ENCODE data around the gene ALPG.
"Not testable (repeated sequence)": the region's sequence is repeated elsewhere in the genome, so short reads cannot be mapped to it uniquely, and the experiment has no call there.

DNA sequence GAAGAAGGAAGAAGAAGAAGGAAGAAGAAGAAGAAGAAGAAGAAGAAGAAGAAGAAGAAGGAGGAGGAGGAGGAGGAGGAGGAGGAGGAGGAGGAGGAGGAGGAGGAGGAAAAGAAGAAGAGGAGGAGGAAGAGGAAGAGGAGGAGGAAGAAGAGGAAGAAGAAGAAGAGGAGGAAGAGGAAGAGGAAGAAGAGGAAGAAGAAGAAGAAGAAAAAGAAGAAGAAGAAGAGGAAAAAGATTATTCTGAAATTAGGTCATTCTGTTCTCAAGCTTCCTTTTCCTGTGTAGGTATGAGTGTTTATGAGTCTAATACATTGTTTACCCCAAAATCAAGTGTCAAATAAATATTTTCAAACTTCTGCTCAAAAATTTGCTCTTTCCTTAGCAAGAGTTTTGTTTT, 21.6 kb upstream of the ALPG start:
- not testable (repeated sequence) for TF ChIP-seq POLR2AphosphoS5 (IDR thresholded peaks at IDR 0.05); POLR2A (IDR thresholded peaks at IDR 0.05; ENCODE audit: low read depth)
- TF ChIP-seq, protein P1, sequence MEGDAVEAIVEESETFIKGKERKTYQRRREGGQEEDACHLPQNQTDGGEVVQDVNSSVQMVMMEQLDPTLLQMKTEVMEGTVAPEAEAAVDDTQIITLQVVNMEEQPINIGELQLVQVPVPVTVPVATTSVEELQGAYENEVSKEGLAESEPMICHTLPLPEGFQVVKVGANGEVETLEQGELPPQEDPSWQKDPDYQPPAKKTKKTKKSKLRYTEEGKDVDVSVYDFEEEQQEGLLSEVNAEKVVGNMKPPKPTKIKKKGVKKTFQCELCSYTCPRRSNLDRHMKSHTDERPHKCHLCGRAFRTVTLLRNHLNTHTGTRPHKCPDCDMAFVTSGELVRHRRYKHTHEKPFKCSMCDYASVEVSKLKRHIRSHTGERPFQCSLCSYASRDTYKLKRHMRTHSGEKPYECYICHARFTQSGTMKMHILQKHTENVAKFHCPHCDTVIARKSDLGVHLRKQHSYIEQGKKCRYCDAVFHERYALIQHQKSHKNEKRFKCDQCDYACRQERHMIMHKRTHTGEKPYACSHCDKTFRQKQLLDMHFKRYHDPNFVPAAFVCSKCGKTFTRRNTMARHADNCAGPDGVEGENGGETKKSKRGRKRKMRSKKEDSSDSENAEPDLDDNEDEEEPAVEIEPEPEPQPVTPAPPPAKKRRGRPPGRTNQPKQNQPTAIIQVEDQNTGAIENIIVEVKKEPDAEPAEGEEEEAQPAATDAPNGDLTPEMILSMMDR (IDR thresholded peaks at IDR 0.05), result not testable (repeated sequence)
